GM12878 (cell line): Measurements from ENCODE around the gene CCDC43. TPM values are rescaled to one million over a fixed set of nuclear protein-coding genes. Genes with fewer than 3 reads are reported as not detected.

Experiments
- ATAC-seq: fragments of 200-7000 bp; cut with Tn5 transposase; 3 replicates; pipeline ENCODE4 v1.9.1; 2020; ENCODE audit warnings: mild to moderate bottlenecking, moderate library complexity
- BruUV-seq: library from RNA; stranded (reverse); fragments of 400-500 nt; replicated peaks from 2 replicates; lab custom pipeline; 2021; lab: Mats Ljungman, UMichigan
- CTCF ChIA-PET: fragments of 300-600 bp; sonication (Branson Sonifier 250); formaldehyde crosslinking; extraction: SDS; loops from one replicate; lab custom pipeline; 2021; ENCODE audit warnings: inconsistent platforms; lab: Yijun Ruan, JAX
- POLR2A ChIA-PET: fragments of 350-600 bp; formaldehyde crosslinking; extraction: SDS; loops from one replicate; lab custom pipeline; 2021; ENCODE audit warnings: inconsistent platforms; lab: Charles Lee
- RAD21 ChIA-PET: fragments of 300-600 bp; sonication (Branson Sonifier 250); formaldehyde crosslinking; loops from one replicate; lab custom pipeline; 2023; ENCODE audit warnings: antibody characterized with exemption; ENCODE audit not compliant: unreplicated experiment; lab: Charles Lee
- SMC1A ChIA-PET: fragments of 300-600 bp; sonication (Branson Sonifier 250); formaldehyde crosslinking; loops from one replicate; lab custom pipeline; 2023; ENCODE audit not compliant: unreplicated experiment, uncharacterized antibody; lab: Charles Lee
- DNase-seq: peaks from one replicate; pipeline ENCODE4 v3.0.0-alpha.2; 2011; ENCODE audit warnings: low read depth, low spot score
- FAIRE-seq: peaks from 3 replicates; lab custom pipeline; 2011; peaks lifted over from hg19 to GRCh38; lab: Jason Lieb, UNC
- H2AFZ ChIP-seq: 2 replicates; pipeline ENCODE4 v1.6.0; 2011; ENCODE audit warnings: low read depth, low read length, control low read depth; ENCODE audit not compliant: control insufficient read depth
- H3K27ac ChIP-seq: 2 replicates; pipeline ENCODE4 v1.5.1; 2011; ENCODE audit warnings: control low read depth; ENCODE audit not compliant: control insufficient read depth, insufficient read depth
- H3K27me3 ChIP-seq, 2 experiments: replicated peaks in 1 of 2; 2 replicates each; pipeline versions ENCODE4 v1.6.0 to v1.6.1; 2011; ENCODE audit warnings: low read length in 1 of 2; ENCODE audit not compliant: control insufficient read depth in 2 of 2, insufficient read depth in 2 of 2
- H3K36me3 ChIP-seq, 2 experiments: 2 replicates each; pipeline ENCODE4 v1.5.1; 2011; ENCODE audit warnings: low read length in 1 of 2; ENCODE audit not compliant: control insufficient read depth in 2 of 2, insufficient read depth in 2 of 2
- H3K4me1 ChIP-seq: 2 replicates; pipeline ENCODE4 v1.6.1; 2011; ENCODE audit warnings: mild to moderate bottlenecking, low read length, moderate library complexity, mixed read lengths; ENCODE audit not compliant: control insufficient read depth, insufficient read depth
- H3K4me2 ChIP-seq: 2 replicates; pipeline ENCODE4 v1.6.0; 2011; ENCODE audit warnings: control low read depth; ENCODE audit not compliant: control insufficient read depth, insufficient read depth
- H3K4me3 ChIP-seq: fragments of 200-600 bp; sonication (generic); 2 replicates; pipeline ENCODE4 v1.5.1; 2016
- H3K79me2 ChIP-seq: 2 replicates; pipeline ENCODE4 v1.6.0; 2011; ENCODE audit warnings: low read length; ENCODE audit not compliant: control insufficient read depth, insufficient read depth
- H3K9ac ChIP-seq: 2 replicates; pipeline ENCODE4 v1.8.0; 2011; ENCODE audit warnings: low read length, control low read depth, mixed read lengths; ENCODE audit not compliant: control insufficient read depth, insufficient read depth
- H3K9me3 ChIP-seq: replicated peaks from 3 replicates; pipeline ENCODE4 v1.5.1; 2011; ENCODE audit warnings: mild to moderate bottlenecking, low read length; ENCODE audit not compliant: control insufficient read depth, insufficient read depth
- H4K20me1 ChIP-seq: 2 replicates; pipeline ENCODE4 v1.6.0; 2011; ENCODE audit not compliant: control insufficient read depth, insufficient read depth
- ASH2L ChIP-seq: fragments of 300-600, 200-600 bp; sonication (generic); IDR thresholded peaks from 2 replicates; pipeline ENCODE4 v1.6.1; 2017; ENCODE audit warnings: low read depth, mild to moderate bottlenecking, borderline replicate concordance
- CBFB ChIP-seq: IDR thresholded peaks from 2 replicates; pipeline ENCODE4 v1.6.1; 2016; ENCODE audit warnings: antibody characterized with exemption, low read depth
- CEBPZ ChIP-seq: fragments of 150-350 bp; IDR thresholded peaks from 2 replicates; pipeline ENCODE4 v1.6.1; 2016; ENCODE audit warnings: low read depth, low read length
- DPF2 ChIP-seq: fragments of 450-650 bp; IDR thresholded peaks from 2 replicates; pipeline ENCODE4 v1.6.1; 2017; ENCODE audit warnings: mild to moderate bottlenecking
- FOS ChIP-seq: IDR thresholded peaks from 3 replicates; pipeline ENCODE4 v1.6.1; 2011; ENCODE audit warnings: borderline replicate concordance; ENCODE audit not compliant: insufficient read length; ENCODE audit errors: extremely low read depth
- HDAC6 ChIP-seq: fragments of 200-600 bp; sonication (generic); IDR thresholded peaks from one replicate; pipeline ENCODE4 v1.8.0; 2017; ENCODE audit warnings: antibody characterized with exemption; ENCODE audit not compliant: unreplicated experiment
- IRF5 ChIP-seq: fragments of 450-650 bp; IDR thresholded peaks from 2 replicates; pipeline ENCODE4 v1.6.1; 2017; ENCODE audit warnings: borderline replicate concordance
- JUNB ChIP-seq: IDR thresholded peaks from 2 replicates; pipeline ENCODE4 v1.6.1; 2016; ENCODE audit warnings: antibody characterized with exemption, mild to moderate bottlenecking
- KAT2A ChIP-seq: conservative IDR thresholded peaks from 2 replicates; pipeline ENCODE4 v1.6.1; 2011; ENCODE audit warnings: low read depth, low read length; ENCODE audit not compliant: control insufficient read depth
- MTA2 ChIP-seq: fragments of 450-650 bp; IDR thresholded peaks from 2 replicates; pipeline ENCODE4 v1.6.1; 2016; ENCODE audit warnings: low read depth, mild to moderate bottlenecking, moderate library complexity
- SMAD1 ChIP-seq: fragments of 450-650 bp; IDR thresholded peaks from 2 replicates; pipeline ENCODE4 v1.6.1; 2018; ENCODE audit warnings: mild to moderate bottlenecking, low read depth; ENCODE audit not compliant: partially characterized antibody
- SREBF2 ChIP-seq: IDR thresholded peaks from 2 replicates; pipeline ENCODE4 v1.6.1; 2012; ENCODE audit warnings: mild to moderate bottlenecking, low read length
- ZBTB33 ChIP-seq: fragments of 450-650 bp; IDR thresholded peaks from 2 replicates; pipeline ENCODE4 v1.6.1; 2017; ENCODE audit warnings: mild to moderate bottlenecking
- ZSCAN29 ChIP-seq: fragments of 450-650 bp; IDR thresholded peaks from 2 replicates; pipeline ENCODE4 v1.6.1; 2017; ENCODE audit warnings: mild to moderate bottlenecking, moderate library complexity
- WGBS: methylation state at CpG from one replicate; pipeline ENCODE4 v1.1.6; 2016; ENCODE audit warnings: low lambda C conversion rate; ENCODE audit not compliant: insufficient replicate concordance, insufficient coverage; ENCODE audit errors: missing lambda C conversion rate; 5-methylcytosine and 5-hydroxymethylcytosine counted together
- in situ Hi-C: fragments of 300-500 bp; cut with MboI; formaldehyde crosslinking; loops from 9 replicates; pipeline ENCODE4 v1.14.3; 2018; ENCODE audit warnings: mixed read lengths
- intact Hi-C: fragments of 100-400 bp; cut with micrococcal nuclease; formaldehyde crosslinking; loops from one replicate; pipeline ENCODE4 v1.14.2; 2022; ENCODE audit not compliant: unreplicated experiment
- polyA plus RNA-seq, 11 experiments: library from polyadenylated mRNA; depleted of rRNA in 4 of 11; unstranded in 6 of 11; stranded (reverse) in 5 of 11; fragments of >200 nt; fragmentation: Nextera tagmentation in 4 of 11; fragmentation: Illumina TruSeq in 1 of 11; extraction: Ambion mirVana in 4 of 11; extraction: Trizol in 1 of 11; gene quantifications; 1 replicate in 1 of 11; 2 replicates in 10 of 11; pipeline versions ENCODE4 v1.2.1 to v1.2.3, GENCODE V29; 2011 to 2016; ENCODE audit warnings: inconsistent platforms in 2 of 11, missing spikeins in 2 of 11, low read depth in 1 of 11
- total RNA-seq, 4 experiments: library from RNA; depleted of rRNA in 3 of 4; stranded (reverse); fragments of >200 nt in 3 of 4; fragmentation: Illumina TruSeq in 1 of 4; extraction: Trizol in 1 of 4; gene quantifications; 2 replicates each; pipeline versions ENCODE4 v1.2.1 to v1.2.3, GENCODE V29; 2013 to 2021

Gene CCDC43
- total and polyA plus RNA-seq, 10 of the 15 experiments (the other 5 are each of a cell fraction or from before 2014, with no cell fraction given): 10.8 to 42.3 (median 24.1) TPM

DNA sequence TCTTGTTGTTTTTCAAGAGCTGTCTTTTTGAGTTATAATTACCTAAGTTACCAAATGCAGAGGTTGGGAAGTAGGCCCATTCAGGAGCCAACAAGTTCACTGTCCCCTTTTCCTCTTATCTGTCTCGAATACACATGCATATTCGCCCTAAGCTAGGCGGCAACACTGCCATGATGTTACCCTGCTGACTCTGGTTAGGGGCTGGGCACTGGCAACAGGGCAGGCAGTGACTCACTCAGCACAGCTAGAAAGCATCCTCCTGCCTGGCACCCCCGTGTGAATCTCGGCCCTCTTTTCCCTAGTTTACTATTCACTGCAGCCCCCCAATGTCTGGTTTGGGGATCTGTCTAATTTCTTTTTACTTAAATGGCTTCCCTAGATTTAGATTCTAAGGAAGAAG is 32.7 kb upstream of the CCDC43 start:
- no peaks in the 10 kb centered on the region for H4K20me1 ChIP-seq
- H3K4me1 ChIP-seq: no peaks in the 10 kb centered on the region
- intact Hi-C loops (no loop called here), in situ Hi-C loops (no loop called here)
- no peak for DNase-seq
- no peaks in the 10 kb centered on the region for H3K27me3 ChIP-seq
- no peaks in the 10 kb centered on the region for H3K79me2 ChIP-seq
- ChIA-PET SMC1A (no interaction called here), RAD21 (no interaction called here), POLR2A (no interaction called here), CTCF (interaction anchor here (0.5 kb wide), 1 partner anchor 375 kb away, joined by 3 read pairs; no protein-coding TSS in a partner anchor)
- no TSS peak for BruUV-seq
- H3K4me3 ChIP-seq: no peak overlapping the region
- WGBS: 84% methylated on average over 5 of the region's 5 CpGs
- H3K36me3 ChIP-seq: peaks cover 6 to 9% of the 10 kb centered on the region in 2 experiments; a peak in 3 of 4 replicates
- no peak for ATAC-seq
- TF ChIP-seq ZSCAN29 (no peak), SREBF2 (no peak), ASH2L (no peak), HDAC6 (no peak), CEBPZ (no peak), ZBTB33 (no peak), MTA2 (no peak), DPF2 (no peak), IRF5 (no peak), CBFB (no peak), JUNB (no peak), FOS (no peak), SMAD1 (no peak), KAT2A (no peak)
- no peak overlapping the region for H2AFZ ChIP-seq
- no peaks in the 10 kb centered on the region for H3K9me3 ChIP-seq
- FAIRE-seq: no peak
- H3K27ac ChIP-seq: no peak overlapping the region
- no peak overlapping the region for H3K4me2 ChIP-seq
- H3K9ac ChIP-seq: no peak overlapping the region
